ENCODE results near the gene MCC. TPM values are rescaled to one million over a fixed set of nuclear protein-coding genes. Genes with fewer than 3 reads are reported as not detected.

The MCC gene
- total RNA-seq, 4 donors from 2014 or later: 17.0 to 24.8 (median 21.0) TPM

- TF ChIP-seq POLR2AphosphoS5 (IDR thresholded peaks at IDR 0.05): no peak
- TF ChIP-seq POLR2A (IDR thresholded peaks at IDR 0.05; ENCODE audit: low read depth): no peak
- TF ChIP-seq EP300 (IDR thresholded peaks at IDR 0.05): no peak
- no peak for TF ChIP-seq CTCF (IDR thresholded peaks at IDR 0.05)
- Histone ChIP-seq H3K4me1 (peaks cover 13 to 20% (median 19%) of the 10 kb centered on the region in 4 donors), H3K9me3 (no peaks in the 10 kb centered on the region), H3K27ac (replicated peaks in 1 of 4) (no peak overlapping the region), H3K4me3 (no peak overlapping the region), H3K27me3 (no peaks in the 10 kb centered on the region), H3K36me3 (no peaks in the 10 kb centered on the region)
- DNase-seq (ENCODE audit: extremely low spot score): no peak
- WGBS: 88% methylated on average over 3 of the region's 3 CpGs
- intact Hi-C loops (cut with DNase I): no loop called here
These were observed 225.6 kb downstream of the MCC start for GRCh38 chr5:113262674-113263073.

GRCh38 chr5:113259034-113259433 is 229.2 kb downstream of the MCC start:
- no peak overlapping the region for H3K4me3 ChIP-seq
- H3K27ac ChIP-seq (replicated peaks in 1 of 4): no peak overlapping the region
- DNase-seq (ENCODE audit: extremely low spot score): no peak
- intact Hi-C loops (cut with DNase I): no loop called here
- H3K9me3 ChIP-seq: no peaks in the 10 kb centered on the region
- TF ChIP-seq EP300 (IDR thresholded peaks at IDR 0.05) (no peak), POLR2AphosphoS5 (IDR thresholded peaks at IDR 0.05) (no peak), POLR2A (IDR thresholded peaks at IDR 0.05; ENCODE audit: low read depth) (no peak), CTCF (IDR thresholded peaks at IDR 0.05) (no peak)
- no peaks in the 10 kb centered on the region for H3K36me3 ChIP-seq
- no peaks in the 10 kb centered on the region for H3K27me3 ChIP-seq
- H3K4me1 ChIP-seq: peaks cover 8 to 30% (median 13%) of the 10 kb centered on the region in 4 donors

- no peak overlapping the region for H3K27ac ChIP-seq (replicated peaks in 1 of 4)
- H3K36me3 ChIP-seq: no peaks in the 10 kb centered on the region
- H3K9me3 ChIP-seq: no peaks in the 10 kb centered on the region
- peaks cover 0 to 23% (median 6%) of the 10 kb centered on the region in 4 donors for H3K4me1 ChIP-seq
- 85% methylated on average over 7 of the region's 7 CpGs for WGBS
- DNase-seq (ENCODE audit: extremely low spot score): no peak
- intact Hi-C loops (cut with DNase I): no loop called here
- TF ChIP-seq POLR2A (IDR thresholded peaks at IDR 0.05; ENCODE audit: low read depth) (no peak), CTCF (IDR thresholded peaks at IDR 0.05) (no peak), POLR2AphosphoS5 (IDR thresholded peaks at IDR 0.05) (no peak), EP300 (IDR thresholded peaks at IDR 0.05) (no peak)
- H3K4me3 ChIP-seq: no peak overlapping the region
- no peaks in the 10 kb centered on the region for H3K27me3 ChIP-seq
These were observed 230.7 kb downstream of the MCC start for GRCh38 chr5:113257545-113257944.

GRCh38 chr5:113256671-113257452 is 231.4 kb downstream of the MCC start:
- intact Hi-C loops (cut with DNase I): no loop called here
- H3K27me3 ChIP-seq: no peaks in the 10 kb centered on the region
- WGBS: 94% methylated on average over 4 of the region's 4 CpGs

More at GRCh38 chr5:113256671-113257452, 231.4 kb downstream of the MCC start:
- H3K27ac ChIP-seq (replicated peaks in 1 of 4): no peak overlapping the region
- H3K4me3 ChIP-seq: no peak overlapping the region
- DNase-seq (ENCODE audit: extremely low spot score): no peak
- no peaks in the 10 kb centered on the region for H3K9me3 ChIP-seq
- peaks cover 4 to 23% (median 9%) of the 10 kb centered on the region in 4 donors for H3K4me1 ChIP-seq
- TF ChIP-seq POLR2AphosphoS5 (IDR thresholded peaks at IDR 0.05) (no peak), POLR2A (IDR thresholded peaks at IDR 0.05; ENCODE audit: low read depth) (no peak), CTCF (IDR thresholded peaks at IDR 0.05) (no peak), EP300 (IDR thresholded peaks at IDR 0.05) (no peak)
- H3K36me3 ChIP-seq: no peaks in the 10 kb centered on the region
